Uterus (tissue), 4 donors: Measurements from ENCODE around the gene TRPC4AP. TPM values are rescaled to one million over a fixed set of nuclear protein-coding genes. Genes with fewer than 3 reads are reported as not detected.

ENCODE experiments used
- DNase-seq, 2 donors: peaks; one replicate each; pipeline ENCODE4 v3.0.0-alpha.2; 2019 to 2020
- H3K27ac ChIP-seq, 2 donors: fragments of 200-600 bp; sonication (generic); 1 replicate in 1 of 2; 2 replicates in 1 of 2; pipeline ENCODE4 v1.5.1; 2016 to 2018
- H3K27me3 ChIP-seq, 2 donors: fragments of 200-600 bp; sonication (generic); one replicate each; pipeline ENCODE4 v1.5.1; 2018 to 2019; ENCODE audit warnings: control low read depth in 1 of 2
- H3K36me3 ChIP-seq, 2 donors: fragments of 200-600 bp; sonication (generic); one replicate each; pipeline ENCODE4 v1.5.1; 2019; ENCODE audit warnings: control low read depth in 1 of 2
- H3K4me1 ChIP-seq, 2 donors: fragments of 200-600 bp; sonication (generic); one replicate each; pipeline ENCODE4 v1.5.1; 2018 to 2019; ENCODE audit warnings: control low read depth in 1 of 2
- H3K4me3 ChIP-seq, 2 donors: fragments of 200-600 bp; sonication (generic); 1 replicate in 1 of 2; 2 replicates in 1 of 2; pipeline ENCODE4 v1.5.1; 2018 to 2019; ENCODE audit warnings: mild to moderate bottlenecking in 1 of 2
- H3K9me3 ChIP-seq, 2 donors: fragments of 200-600 bp; sonication (generic); one replicate each; pipeline ENCODE4 v1.5.1; 2019; ENCODE audit warnings: control low read depth in 1 of 2
- POLR2A ChIP-seq, 2 donors: fragments of 450-650 bp; IDR thresholded peaks; one replicate each; pipeline ENCODE4 v1.6.1; 2016; ENCODE audit warnings: antibody characterized with exemption in 2 of 2, mild to moderate bottlenecking in 1 of 2, moderate library complexity in 1 of 2
- intact Hi-C: fragments of 100-400 bp; cut with DNase I; formaldehyde crosslinking; loops from one replicate; pipeline ENCODE4 v1.15.1; 2023; ENCODE audit warnings: low total_unique reads
- total RNA-seq, 4 donors: library from RNA; depleted of rRNA in 3 of 4; stranded (reverse); fragments of >200 nt in 3 of 4; gene quantifications; one replicate each; pipeline versions ENCODE4 v1.1.0 to v1.2.4, GENCODE V29; 2014 to 2023
- TF ChIP-seq, protein P1 (sequence below), 4 experiments: fragments of 200-600 bp in 2 of 4; fragments of 450-650 bp in 2 of 4; sonication (generic) in 2 of 4; IDR thresholded peaks; one replicate each; pipeline ENCODE4 v1.5.1; 2016 to 2019; ENCODE audit warnings: antibody characterized with exemption in 4 of 4, mild to moderate bottlenecking in 2 of 4, moderate library complexity in 1 of 4
- donor health status: DM: yes; HTN: yes; CAD: no.

Gene TRPC4AP
- total RNA-seq, 4 donors from 2014 or later: 20.0 to 77.5 (median 49.6) TPM

DNA sequence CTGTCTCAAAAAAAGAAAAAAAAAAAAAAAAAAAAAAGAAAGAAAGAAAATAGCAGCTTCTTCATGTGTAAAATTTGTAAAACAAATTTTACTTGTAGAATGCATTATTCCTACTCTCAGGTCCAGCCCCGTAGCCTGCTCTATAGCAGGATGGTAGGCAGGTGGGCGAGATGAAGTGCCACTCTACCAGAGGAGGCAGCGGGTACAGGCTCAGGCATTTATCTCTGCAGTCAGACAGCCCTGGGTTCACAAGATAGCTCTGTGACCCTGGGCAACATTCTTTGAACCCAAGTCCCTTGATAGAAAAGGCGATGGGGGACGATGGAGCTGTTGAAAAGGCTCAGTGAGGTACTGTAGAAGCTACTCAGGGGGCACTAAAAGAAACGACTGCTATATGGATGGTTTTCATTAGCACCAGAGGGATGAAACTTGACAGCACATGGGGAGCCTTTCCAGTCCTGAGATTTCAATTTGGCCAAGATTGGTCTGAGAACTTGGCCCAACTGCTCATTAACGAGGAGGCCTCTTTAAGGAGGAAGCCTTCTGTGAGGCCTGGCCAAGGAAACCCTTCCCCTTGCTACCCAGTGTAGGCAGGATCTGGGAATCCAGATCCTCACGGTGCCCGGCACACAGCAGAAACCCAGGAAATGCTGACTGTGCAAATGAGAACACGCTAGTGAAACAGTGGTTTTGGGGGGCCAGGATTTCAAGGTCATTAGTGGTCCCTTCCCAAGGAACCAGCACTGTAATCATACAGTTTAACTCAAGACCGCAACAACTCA is 73.8 kb downstream of the TRPC4AP start:
- intact Hi-C loops: no loop called here
- Histone ChIP-seq H3K9me3 (no peaks in the 10 kb centered on the region), H3K4me3 (no peak overlapping the region), H3K36me3 (no peaks in the 10 kb centered on the region), H3K4me1 (no peaks in the 10 kb centered on the region), H3K27me3 (no peaks in the 10 kb centered on the region), H3K27ac (no peak overlapping the region)
- no peak for DNase-seq
- TF ChIP-seq, protein P1, sequence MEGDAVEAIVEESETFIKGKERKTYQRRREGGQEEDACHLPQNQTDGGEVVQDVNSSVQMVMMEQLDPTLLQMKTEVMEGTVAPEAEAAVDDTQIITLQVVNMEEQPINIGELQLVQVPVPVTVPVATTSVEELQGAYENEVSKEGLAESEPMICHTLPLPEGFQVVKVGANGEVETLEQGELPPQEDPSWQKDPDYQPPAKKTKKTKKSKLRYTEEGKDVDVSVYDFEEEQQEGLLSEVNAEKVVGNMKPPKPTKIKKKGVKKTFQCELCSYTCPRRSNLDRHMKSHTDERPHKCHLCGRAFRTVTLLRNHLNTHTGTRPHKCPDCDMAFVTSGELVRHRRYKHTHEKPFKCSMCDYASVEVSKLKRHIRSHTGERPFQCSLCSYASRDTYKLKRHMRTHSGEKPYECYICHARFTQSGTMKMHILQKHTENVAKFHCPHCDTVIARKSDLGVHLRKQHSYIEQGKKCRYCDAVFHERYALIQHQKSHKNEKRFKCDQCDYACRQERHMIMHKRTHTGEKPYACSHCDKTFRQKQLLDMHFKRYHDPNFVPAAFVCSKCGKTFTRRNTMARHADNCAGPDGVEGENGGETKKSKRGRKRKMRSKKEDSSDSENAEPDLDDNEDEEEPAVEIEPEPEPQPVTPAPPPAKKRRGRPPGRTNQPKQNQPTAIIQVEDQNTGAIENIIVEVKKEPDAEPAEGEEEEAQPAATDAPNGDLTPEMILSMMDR (IDR thresholded peaks at IDR 0.05): no peak
- no peak for TF ChIP-seq POLR2A (IDR thresholded peaks at IDR 0.05)

DNA sequence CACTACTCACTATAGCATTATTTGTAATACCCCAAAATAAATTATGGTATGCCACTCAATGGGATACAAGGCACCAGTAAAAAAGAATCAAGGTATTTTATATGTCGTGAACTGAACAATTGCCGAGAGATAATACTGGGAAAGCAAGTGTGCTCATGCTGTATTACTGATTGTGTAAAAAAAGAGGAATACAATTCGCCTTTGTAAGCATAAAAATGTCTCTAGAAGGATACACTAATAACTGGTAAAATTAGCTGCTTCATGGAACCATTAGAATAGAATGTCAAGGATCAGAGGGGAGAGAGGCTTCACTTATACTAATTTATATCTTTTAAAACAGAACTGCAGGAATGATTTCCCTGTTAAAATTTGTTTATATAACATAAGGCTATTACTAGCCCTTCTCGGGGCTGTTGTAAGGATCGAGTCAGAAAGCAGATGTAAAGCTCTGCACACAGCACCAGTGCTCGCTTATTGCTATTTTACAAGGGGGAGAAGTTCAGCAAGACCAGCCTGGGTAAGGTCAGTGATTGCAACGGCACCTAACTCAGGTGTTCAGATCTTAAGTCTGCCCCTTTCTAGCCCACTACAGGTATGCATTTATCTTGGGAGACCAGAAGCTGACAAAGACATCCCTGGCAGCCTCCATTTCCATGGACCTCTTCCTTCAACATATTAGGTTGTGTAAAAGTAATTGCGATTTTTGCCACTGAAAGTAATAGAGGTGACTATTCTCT is 75.3 kb downstream of the TRPC4AP start:
- TF ChIP-seq, protein P1 (IDR thresholded peaks at IDR 0.05): no peak
- no peak for TF ChIP-seq POLR2A (IDR thresholded peaks at IDR 0.05)
- Histone ChIP-seq H3K27ac (no peak overlapping the region), H3K4me3 (no peak overlapping the region), H3K4me1 (no peaks in the 10 kb centered on the region), H3K27me3 (no peaks in the 10 kb centered on the region), H3K9me3 (no peaks in the 10 kb centered on the region), H3K36me3 (no peaks in the 10 kb centered on the region)
- intact Hi-C loops: no loop called here
- DNase-seq: no peak

DNA sequence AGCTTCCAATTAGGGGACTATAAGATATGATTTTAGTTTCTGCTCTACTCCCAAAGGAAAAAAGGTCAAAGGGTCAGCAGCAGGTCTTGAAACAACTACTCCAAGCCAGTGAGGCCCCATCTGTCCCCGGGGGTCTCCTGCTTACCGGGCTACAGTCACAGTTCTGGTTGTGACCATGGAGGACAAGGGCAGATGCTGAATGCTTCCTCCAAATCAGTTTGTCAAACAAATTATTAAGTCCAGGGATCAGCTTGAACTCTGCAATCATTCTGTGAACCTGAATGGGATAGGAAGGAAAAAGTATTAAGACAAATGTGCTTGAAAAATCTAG is 76.8 kb downstream of the TRPC4AP start:
- Histone ChIP-seq H3K4me3 (no peak overlapping the region), H3K36me3 (no peaks in the 10 kb centered on the region), H3K9me3 (no peaks in the 10 kb centered on the region), H3K27me3 (no peaks in the 10 kb centered on the region), H3K27ac (no peak overlapping the region), H3K4me1 (no peaks in the 10 kb centered on the region)
- TF ChIP-seq, protein P1 (IDR thresholded peaks at IDR 0.05): no peak
- no peak for TF ChIP-seq POLR2A (IDR thresholded peaks at IDR 0.05)
- DNase-seq: no peak
- intact Hi-C loops: no loop called here

DNA sequence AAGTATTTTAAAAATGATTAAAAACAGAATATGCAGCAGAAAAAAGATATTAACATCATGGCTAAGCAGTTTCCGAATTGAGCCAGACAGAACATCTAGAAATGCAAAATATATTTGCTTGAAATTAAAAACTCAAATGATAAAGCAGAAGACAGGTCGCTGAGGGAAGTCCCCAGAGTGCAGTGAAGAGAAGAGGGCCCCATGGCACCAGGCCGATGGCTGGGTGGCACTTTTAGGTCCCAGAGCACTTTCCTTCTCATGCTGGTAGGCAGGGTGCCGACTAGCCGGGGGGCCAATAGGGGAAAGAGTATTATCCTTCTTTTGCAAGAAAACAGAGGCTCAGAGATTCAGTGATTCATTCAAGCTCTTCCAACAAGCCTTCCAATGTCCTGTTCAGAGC is 78.1 kb downstream of the TRPC4AP start:
- H3K27me3 ChIP-seq: no peaks in the 10 kb centered on the region
- no peak overlapping the region for H3K27ac ChIP-seq
- no peaks in the 10 kb centered on the region for H3K36me3 ChIP-seq
- intact Hi-C loops: no loop called here
- no peak overlapping the region for H3K4me3 ChIP-seq
- H3K4me1 ChIP-seq: no peaks in the 10 kb centered on the region
- no peak for DNase-seq
- no peak for TF ChIP-seq POLR2A (IDR thresholded peaks at IDR 0.05)
- TF ChIP-seq, protein P1 (IDR thresholded peaks at IDR 0.05): no peak
- H3K9me3 ChIP-seq: no peaks in the 10 kb centered on the region
